ENCODE results near the gene CCDC80. TPM values are rescaled to one million over a fixed set of nuclear protein-coding genes. Genes with fewer than 3 reads are reported as not detected.
"Not testable (repeated sequence)": the region's sequence is repeated elsewhere in the genome, so short reads cannot be mapped to it uniquely, and the experiment has no call there.

The CCDC80 gene
- total RNA-seq, 1 donor: under 0.01 TPM

DNA sequence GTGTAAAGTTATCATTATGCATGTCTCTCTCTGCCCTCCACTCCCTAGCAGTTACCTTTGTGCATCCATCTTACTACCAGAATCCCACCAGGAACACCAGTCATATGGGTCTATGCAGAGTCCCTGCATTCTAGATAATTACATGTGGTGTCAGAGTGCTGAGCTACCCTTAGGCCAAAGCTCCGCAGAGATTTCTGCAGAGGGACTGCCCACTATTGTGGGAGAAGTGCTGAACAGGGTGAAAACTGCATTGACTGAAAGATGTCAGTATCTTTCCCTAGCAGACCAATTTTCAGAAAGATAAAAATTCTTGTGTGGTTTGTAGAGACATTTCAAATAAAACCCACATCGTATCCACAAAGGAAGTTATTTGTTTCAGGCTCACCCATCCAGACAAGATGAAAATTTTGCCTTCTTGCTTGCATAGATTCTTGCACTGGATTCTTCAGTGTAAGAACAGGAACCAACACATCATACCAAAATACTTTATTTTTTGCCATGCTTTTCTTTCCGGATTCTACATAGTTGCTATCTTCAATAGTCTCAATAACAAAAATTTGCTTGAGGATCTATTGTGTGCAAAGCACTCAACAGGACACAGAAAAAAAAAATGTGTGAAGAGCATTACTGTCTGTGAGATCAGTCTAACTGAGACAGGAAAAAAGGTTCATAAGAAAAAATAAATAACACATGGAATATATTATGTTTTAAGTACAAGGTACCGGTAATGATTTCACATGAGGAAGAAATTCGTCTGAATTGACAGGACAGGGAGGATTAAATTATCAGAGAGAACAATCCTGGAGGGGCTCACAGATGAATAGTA, 32.0 kb upstream of the CCDC80 start:
- H3K4me3 ChIP-seq (ENCODE audit: low read length): no peak overlapping the region
- H3K27me3 ChIP-seq (ENCODE audit: insufficient read depth, low read length): no peaks in the 10 kb centered on the region
- no peaks in the 10 kb centered on the region for H3K9me3 ChIP-seq (ENCODE audit: low read depth, low read length)
- H3K4me1 ChIP-seq (ENCODE audit: insufficient read depth, low read length): peaks cover 59% of the 10 kb centered on the region

DNA sequence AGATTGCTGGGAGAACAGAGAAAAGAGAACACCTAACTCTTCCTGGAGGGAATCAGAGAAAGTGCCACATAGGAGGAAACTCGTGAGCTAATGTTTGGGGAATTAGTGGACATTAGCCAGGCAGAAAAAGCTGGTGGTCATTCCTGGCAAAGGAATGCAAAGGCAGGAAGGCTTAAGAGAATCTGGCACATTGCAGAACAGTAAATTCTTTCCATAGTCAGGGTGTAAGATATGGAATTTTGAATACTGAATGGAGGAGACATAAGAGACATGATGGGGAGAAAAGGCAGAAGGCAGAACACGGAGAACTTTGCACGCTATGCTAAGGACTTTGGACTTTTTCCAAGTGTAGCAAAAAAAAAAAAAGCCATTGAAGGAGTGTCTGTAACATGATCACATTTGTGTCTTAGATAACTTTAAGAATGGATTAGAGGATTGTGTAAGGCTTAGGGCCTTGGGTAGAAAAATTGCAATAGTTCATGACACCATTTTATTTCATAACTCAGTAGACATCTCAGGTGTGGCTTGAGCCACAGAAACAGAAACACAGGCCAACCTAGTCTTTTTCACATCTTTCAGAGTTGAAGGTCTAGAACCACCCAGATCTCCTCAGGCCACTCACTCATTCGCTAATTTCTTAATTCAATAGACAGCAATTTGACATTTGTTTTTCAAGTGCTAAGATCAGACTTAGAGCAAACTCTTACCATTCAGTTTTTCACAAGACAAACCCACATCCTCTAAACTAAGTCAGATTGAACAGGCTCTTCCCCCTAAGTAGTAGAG, 31.2 kb upstream of the CCDC80 start:
- Histone ChIP-seq H3K27me3 (ENCODE audit: insufficient read depth, low read length) (no peaks in the 10 kb centered on the region), H3K9me3 (ENCODE audit: low read depth, low read length) (no peaks in the 10 kb centered on the region), H3K4me1 (ENCODE audit: insufficient read depth, low read length) (peaks cover 51% of the 10 kb centered on the region), H3K4me3 (ENCODE audit: low read length) (no peak overlapping the region)

DNA sequence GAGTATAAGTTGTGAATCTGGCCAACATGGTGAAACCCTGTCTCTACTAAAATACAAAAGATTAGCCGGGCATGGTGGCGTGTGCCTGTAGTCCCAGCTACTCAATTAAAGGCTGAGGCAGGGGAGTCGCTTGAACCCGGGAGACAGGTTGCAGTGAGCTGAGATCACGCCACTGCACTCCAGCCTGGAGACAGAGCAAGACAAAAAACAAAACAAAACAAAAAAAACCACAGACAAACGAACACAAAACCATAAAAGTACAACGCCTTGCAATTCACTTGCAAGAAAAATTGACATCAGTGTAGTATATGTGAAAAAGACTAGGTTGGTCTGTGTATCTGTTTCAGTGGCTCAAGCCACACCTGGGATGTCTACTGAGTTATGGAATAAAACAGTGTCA, 29.9 kb upstream of the CCDC80 start:
- no peaks in the 10 kb centered on the region for H3K9me3 ChIP-seq (ENCODE audit: low read depth, low read length)
- H3K27me3 ChIP-seq (ENCODE audit: insufficient read depth, low read length): no peaks in the 10 kb centered on the region
- H3K4me1 ChIP-seq (ENCODE audit: insufficient read depth, low read length): peaks cover 38% of the 10 kb centered on the region
- H3K4me3 ChIP-seq (ENCODE audit: low read length): no peak overlapping the region

DNA sequence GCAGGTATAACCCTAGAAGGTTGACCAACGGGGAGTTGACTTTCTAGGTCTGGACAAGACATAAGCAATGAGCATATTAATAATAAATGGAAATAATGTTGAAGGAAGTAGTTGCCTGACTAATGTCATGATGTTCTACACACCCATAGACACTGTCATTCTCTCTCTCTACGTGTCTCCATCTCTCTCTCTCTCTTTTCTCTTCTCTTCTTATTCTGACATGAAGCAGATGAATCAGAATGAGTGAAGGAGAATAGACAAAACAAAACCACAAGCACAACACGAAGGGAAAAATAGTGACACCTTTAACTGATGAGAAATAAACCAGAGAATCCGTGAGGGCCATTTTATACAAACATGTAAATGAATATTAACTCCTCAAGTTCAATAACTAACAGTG, 26.7 kb upstream of the CCDC80 start:
- H3K4me1 ChIP-seq (ENCODE audit: insufficient read depth, low read length): peaks cover 21% of the 10 kb centered on the region
- no peaks in the 10 kb centered on the region for H3K27me3 ChIP-seq (ENCODE audit: insufficient read depth, low read length)
- no peak overlapping the region for H3K4me3 ChIP-seq (ENCODE audit: low read length)
- no peaks in the 10 kb centered on the region for H3K9me3 ChIP-seq (ENCODE audit: low read depth, low read length)

DNA sequence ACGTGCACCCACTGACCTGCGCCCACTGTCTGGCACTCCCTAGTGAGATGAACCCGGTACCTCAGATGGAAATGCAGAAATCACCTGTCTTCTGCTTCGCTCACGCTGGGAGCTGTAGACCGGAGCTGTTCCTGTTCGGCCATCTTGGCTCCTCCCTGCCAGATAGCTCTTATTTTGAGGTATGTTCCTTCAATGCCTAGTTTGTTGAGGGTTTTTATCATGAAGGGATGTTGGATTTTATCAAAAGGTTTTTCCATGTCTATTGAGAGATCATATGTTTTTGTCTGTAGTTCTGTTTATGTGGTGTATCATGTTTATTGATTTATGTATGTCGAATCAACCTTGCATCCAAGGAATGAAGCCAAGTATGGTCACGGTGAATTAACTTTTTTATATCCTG, 24.1 kb upstream of the CCDC80 start:
- not testable (repeated sequence) for H3K9me3 ChIP-seq (ENCODE audit: low read depth, low read length); H3K4me3 ChIP-seq (ENCODE audit: low read length); H3K4me1 ChIP-seq (ENCODE audit: insufficient read depth, low read length); H3K27me3 ChIP-seq (ENCODE audit: insufficient read depth, low read length)

DNA sequence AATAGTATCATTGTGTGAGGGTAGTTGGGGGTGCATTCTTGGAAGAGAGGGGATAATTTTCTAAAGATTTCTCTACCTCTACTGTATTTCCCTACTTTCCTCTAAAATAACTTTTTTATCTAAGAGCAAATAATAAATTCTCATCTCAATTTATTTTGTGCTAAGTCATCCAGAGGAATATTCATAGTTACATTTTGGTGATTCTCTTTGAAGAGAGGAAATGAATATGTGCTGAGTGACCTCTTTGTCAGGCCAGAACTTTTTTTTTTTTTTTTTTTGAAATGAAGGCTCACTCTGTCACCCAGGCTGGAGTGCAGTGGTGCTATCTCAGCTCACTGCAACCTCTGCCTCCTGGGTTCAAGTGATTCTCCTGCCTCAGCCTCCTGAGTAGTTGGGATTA, 15.1 kb upstream of the CCDC80 start:
- Histone ChIP-seq H3K4me3 (ENCODE audit: low read length) (no peak overlapping the region), H3K4me1 (ENCODE audit: insufficient read depth, low read length) (no peaks in the 10 kb centered on the region), H3K9me3 (ENCODE audit: low read depth, low read length) (no peaks in the 10 kb centered on the region), H3K27me3 (ENCODE audit: insufficient read depth, low read length) (no peaks in the 10 kb centered on the region)

DNA sequence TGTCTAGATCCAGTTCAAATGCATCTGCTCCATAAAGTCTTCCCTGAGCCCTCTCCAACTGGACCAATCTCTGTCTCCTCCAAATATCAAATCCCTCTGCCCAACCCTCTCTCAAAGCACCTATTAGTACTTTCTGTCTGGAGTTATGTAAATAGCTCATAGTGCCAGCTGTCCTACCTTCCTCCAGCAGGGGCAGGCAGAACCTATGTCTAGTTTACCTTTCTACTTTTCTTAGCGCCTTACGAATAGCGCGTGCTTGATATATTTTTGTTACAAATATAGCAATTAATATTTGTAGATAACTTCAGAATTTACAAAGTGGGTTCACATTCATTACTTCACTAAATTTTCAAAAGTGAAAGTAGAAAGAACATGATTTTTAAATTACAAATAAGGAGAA, 14.0 kb upstream of the CCDC80 start:
- no peak overlapping the region for H3K4me3 ChIP-seq (ENCODE audit: low read length)
- H3K4me1 ChIP-seq (ENCODE audit: insufficient read depth, low read length): no peaks in the 10 kb centered on the region
- H3K27me3 ChIP-seq (ENCODE audit: insufficient read depth, low read length): no peaks in the 10 kb centered on the region
- no peaks in the 10 kb centered on the region for H3K9me3 ChIP-seq (ENCODE audit: low read depth, low read length)

DNA sequence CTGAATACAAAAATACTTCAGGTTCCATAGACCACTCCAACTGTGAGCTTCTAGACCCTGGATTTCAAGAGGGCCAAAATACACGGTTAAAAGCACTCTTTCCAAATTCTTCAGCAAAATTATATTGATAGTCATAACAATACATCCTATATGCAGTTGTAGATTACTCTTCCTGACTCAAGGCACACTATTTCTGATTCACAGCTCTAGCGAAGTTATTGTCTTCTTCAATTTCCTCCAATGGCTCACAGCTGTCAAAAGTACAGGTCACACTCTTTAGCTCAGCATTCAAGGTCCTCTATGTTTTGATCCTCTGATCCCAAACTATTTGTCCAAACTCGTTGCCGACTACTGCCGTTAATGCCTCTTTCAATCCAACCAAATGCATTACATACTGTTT, 13.5 kb upstream of the CCDC80 start:
- Histone ChIP-seq H3K4me3 (ENCODE audit: low read length) (no peak overlapping the region), H3K27me3 (ENCODE audit: insufficient read depth, low read length) (no peaks in the 10 kb centered on the region), H3K9me3 (ENCODE audit: low read depth, low read length) (no peaks in the 10 kb centered on the region), H3K4me1 (ENCODE audit: insufficient read depth, low read length) (no peaks in the 10 kb centered on the region)

DNA sequence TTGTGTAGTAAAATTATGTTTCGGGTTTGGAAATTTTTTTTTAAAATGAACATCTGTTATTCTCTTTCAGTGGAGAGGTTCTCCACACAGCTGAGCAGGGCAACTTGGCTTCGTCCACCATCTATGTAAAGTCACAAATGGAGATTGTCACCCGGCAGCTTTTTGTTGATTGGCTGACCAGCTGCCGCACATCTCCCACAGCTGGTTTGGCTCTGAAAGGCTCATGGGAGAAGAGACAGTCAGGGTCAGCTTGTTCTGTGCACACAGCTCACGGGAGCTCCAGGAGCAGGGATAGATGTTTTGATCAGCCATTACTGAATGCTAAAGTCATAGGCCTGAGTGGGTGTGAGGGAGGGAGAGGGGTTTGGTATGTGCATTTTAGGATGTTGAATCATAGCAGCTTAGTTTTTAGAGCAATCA, 12.9 kb upstream of the CCDC80 start:
- H3K4me1 ChIP-seq (ENCODE audit: insufficient read depth, low read length): no peaks in the 10 kb centered on the region
- H3K27me3 ChIP-seq (ENCODE audit: insufficient read depth, low read length): no peaks in the 10 kb centered on the region
- no peaks in the 10 kb centered on the region for H3K9me3 ChIP-seq (ENCODE audit: low read depth, low read length)
- H3K4me3 ChIP-seq (ENCODE audit: low read length): no peak overlapping the region

DNA sequence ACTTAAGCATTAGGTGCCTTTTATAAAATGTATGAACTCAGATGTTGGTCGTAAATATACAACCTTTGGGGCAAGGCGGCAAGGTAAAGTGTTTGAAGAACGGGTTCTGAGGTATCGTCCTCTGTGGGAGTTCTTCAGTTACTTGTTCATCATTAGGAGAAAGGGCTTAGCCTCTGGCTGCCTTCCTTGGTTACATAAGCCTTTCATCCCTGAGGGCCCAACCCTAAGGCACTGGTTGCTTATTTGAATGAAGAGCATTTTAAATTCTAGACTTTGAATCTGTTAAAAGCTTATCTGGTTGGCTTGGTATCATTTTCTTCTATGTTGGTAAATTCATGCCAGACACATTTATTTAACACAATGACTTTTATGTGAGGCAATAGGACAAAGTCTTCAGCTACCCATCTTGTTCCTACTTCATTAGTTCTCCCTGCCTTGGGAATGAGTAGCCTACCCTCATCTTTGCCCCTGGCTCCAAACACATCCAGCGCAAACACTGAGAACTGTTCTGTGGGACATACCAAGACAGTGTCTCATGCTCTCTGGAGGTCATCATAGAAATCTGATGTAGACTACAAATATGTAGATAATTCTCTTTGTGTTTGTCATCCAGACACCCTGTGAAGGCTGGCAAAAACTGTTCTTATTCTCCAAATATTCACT, 12.4 kb upstream of the CCDC80 start:
- no peak overlapping the region for H3K4me3 ChIP-seq (ENCODE audit: low read length)
- no peaks in the 10 kb centered on the region for H3K27me3 ChIP-seq (ENCODE audit: insufficient read depth, low read length)
- H3K4me1 ChIP-seq (ENCODE audit: insufficient read depth, low read length): no peaks in the 10 kb centered on the region
- no peaks in the 10 kb centered on the region for H3K9me3 ChIP-seq (ENCODE audit: low read depth, low read length)

DNA sequence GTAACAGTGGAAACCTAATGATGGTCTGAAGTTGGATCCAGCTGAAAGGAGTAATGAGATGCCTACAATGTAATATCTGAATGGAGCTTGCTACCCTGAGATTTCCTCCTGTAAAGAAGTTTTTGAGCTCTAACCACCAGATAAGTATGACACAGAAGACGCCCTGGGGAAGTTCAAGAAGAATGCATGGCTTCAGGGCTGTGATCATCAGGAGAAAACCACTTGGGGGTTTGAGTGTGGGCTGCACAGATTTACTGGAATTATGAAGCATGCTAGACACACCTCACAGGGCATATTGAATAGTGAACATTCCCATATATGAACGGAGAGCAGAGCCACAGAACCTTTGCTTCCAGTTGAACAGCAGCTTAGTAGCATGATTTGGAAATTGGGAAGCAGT, 10.6 kb upstream of the CCDC80 start:
- Histone ChIP-seq H3K4me3 (ENCODE audit: low read length) (no peak overlapping the region), H3K4me1 (ENCODE audit: insufficient read depth, low read length) (no peaks in the 10 kb centered on the region), H3K9me3 (ENCODE audit: low read depth, low read length) (no peaks in the 10 kb centered on the region), H3K27me3 (ENCODE audit: insufficient read depth, low read length) (no peaks in the 10 kb centered on the region)

DNA sequence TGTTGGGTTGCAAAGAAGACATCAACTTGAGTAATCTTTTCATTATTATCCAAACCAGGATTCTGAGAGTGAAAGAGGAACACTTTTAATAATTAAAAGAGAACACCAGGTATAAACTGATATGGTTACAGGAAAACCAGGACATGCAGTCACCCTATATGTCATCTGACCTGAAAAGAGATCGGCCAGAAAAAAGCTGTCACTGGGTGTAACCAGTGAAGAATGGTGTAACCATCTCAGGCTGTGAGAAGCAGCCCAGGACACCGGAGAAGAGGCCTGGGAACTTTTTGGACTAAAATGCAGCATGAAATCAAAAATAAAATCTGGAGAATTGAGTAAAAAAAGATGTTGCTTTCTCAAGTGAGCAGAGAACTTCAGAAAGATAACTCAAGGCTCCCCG, 10.1 kb upstream of the CCDC80 start:
- Histone ChIP-seq H3K27me3 (ENCODE audit: insufficient read depth, low read length) (no peaks in the 10 kb centered on the region), H3K4me3 (ENCODE audit: low read length) (no peak overlapping the region), H3K9me3 (ENCODE audit: low read depth, low read length) (no peaks in the 10 kb centered on the region), H3K4me1 (ENCODE audit: insufficient read depth, low read length) (no peaks in the 10 kb centered on the region)

DNA sequence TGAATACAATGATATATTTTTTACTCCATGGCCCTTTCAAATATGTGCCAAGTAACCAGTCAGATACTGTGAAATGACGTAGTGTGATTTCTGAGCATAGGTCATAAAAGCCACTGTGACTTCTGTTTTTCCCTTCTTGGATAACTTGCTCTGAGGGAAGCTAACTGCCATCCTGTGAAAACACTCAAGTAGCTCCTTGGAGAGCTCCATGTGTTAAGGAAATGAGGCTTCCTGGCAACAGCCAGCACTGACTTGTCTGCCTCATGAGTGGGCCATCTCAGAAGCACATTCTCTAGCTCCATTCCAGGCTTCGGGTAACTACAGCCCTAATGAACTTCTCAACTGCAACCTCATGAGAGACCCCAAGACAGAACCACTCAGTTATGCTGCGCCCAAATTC, 9.5 kb upstream of the CCDC80 start:
- Histone ChIP-seq H3K4me3 (ENCODE audit: low read length) (no peak overlapping the region), H3K4me1 (ENCODE audit: insufficient read depth, low read length) (no peaks in the 10 kb centered on the region), H3K27me3 (ENCODE audit: insufficient read depth, low read length) (no peaks in the 10 kb centered on the region), H3K9me3 (ENCODE audit: low read depth, low read length) (no peaks in the 10 kb centered on the region)

DNA sequence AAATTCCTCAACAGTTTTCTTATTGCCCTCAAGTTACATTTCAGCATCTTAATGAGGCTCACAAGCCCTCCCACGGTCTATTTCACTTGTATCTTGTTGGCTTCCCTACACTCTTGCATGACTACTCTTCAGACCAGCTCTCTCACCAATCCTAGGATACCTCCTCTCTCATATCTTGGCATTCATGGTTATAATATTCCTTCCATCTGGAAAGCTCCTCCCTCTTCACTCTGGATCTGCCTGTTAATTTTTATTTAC, 8.5 kb upstream of the CCDC80 start:
- no peak overlapping the region for H3K4me3 ChIP-seq (ENCODE audit: low read length)
- H3K27me3 ChIP-seq (ENCODE audit: insufficient read depth, low read length): no peaks in the 10 kb centered on the region
- H3K4me1 ChIP-seq (ENCODE audit: insufficient read depth, low read length): no peaks in the 10 kb centered on the region
- H3K9me3 ChIP-seq (ENCODE audit: low read depth, low read length): no peaks in the 10 kb centered on the region

DNA sequence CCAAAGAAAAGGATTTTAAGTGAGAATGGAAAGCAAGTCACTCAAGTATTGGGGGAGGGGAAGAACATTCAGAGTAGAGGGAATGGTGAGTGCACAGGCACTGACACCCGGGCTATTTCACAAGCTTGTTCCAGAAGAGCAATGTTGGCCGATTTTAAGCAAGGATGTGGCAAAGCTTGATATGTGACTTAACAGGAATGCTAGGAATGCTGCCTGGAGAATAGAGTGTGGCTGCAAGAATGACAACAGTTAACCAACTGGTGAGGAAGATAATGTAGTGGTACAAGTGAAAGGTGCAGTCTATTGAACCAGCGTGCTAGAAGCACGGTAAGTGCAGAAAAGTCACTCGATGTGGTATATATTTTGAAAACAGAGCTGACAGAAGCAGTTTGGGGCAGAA, 6.2 kb upstream of the CCDC80 start:
- H3K4me1 ChIP-seq (ENCODE audit: insufficient read depth, low read length): peaks cover 6% of the 10 kb centered on the region
- peaks cover under 1% of the 10 kb centered on the region for H3K27me3 ChIP-seq (ENCODE audit: insufficient read depth, low read length)
- H3K9me3 ChIP-seq (ENCODE audit: low read depth, low read length): no peaks in the 10 kb centered on the region
- H3K4me3 ChIP-seq (ENCODE audit: low read length): no peak overlapping the region

All from mononuclear cell (primary cell).